Measurements from ENCODE around the gene NRG2.

Gene NRG2

DNA sequence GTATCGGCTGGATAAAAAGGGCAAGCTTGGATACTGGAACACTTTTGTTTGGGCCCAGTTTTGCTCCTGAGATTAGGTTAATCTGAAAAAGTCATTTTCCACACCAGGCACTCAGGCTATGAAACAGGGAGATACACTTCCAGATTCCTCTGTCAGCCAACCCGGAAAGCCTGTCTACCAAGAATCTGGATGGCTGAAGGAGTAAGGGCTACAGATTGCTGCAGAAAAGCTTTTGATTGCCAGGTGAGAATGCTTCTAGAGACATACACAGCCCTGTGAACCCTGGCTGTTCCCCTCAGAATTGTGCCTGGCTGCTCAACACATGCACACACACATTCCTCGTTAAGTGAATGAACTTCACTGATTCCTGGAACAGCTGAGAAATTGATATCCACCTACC lies 133.1 kb downstream of the NRG2 start:
- Histone ChIP-seq H3K27me3 (peaks cover 0 to 16% of the 10 kb centered on the region in 2 donors), H3K4me1 (peaks cover 0 to 10% (median 4%) of the 10 kb centered on the region in 4 donors), H3K27ac (no peak overlapping the region), H3K36me3 (no peaks in the 10 kb centered on the region), H3K9me3 (no peaks in the 10 kb centered on the region), H3K4me3 (no peak overlapping the region)
- peak in 1 of 2 donors; percentile 1 for DNase-seq
- intact Hi-C loops (cut with DNase I; ENCODE audit: low total_unique reads): no loop called here
- no peak for TF ChIP-seq CTCF (IDR thresholded peaks at IDR 0.05)

- DNase-seq: peak; percentile 32
- Histone ChIP-seq H3K4me3 (no peak overlapping the region), H3K27me3 (peaks cover 0 to 29% of the 10 kb centered on the region in 2 donors), H3K27ac (no peak overlapping the region), H3K9me3 (no peaks in the 10 kb centered on the region), H3K36me3 (no peaks in the 10 kb centered on the region), H3K4me1 (peaks cover 0 to 23% (median 17%) of the 10 kb centered on the region in 4 donors)
- TF ChIP-seq CTCF (IDR thresholded peaks at IDR 0.05): no peak
- intact Hi-C loops (cut with DNase I; ENCODE audit: low total_unique reads): no loop called here
Observed at GRCh38 chr5:139908749-139909148, 134.3 kb downstream of the NRG2 start.

- intact Hi-C loops (cut with DNase I; ENCODE audit: low total_unique reads): no loop called here
- no peak overlapping the region for H3K4me3 ChIP-seq
- no peak overlapping the region for H3K27ac ChIP-seq
- H3K36me3 ChIP-seq: no peaks in the 10 kb centered on the region
- no peak for TF ChIP-seq CTCF (IDR thresholded peaks at IDR 0.05)
- H3K9me3 ChIP-seq: no peaks in the 10 kb centered on the region
- no peak for DNase-seq
- H3K27me3 ChIP-seq: peaks cover 0 to 45% of the 10 kb centered on the region in 2 donors
- H3K4me1 ChIP-seq: peaks cover 0 to 24% (median 21%) of the 10 kb centered on the region in 4 donors
Observed at GRCh38 chr5:139906661-139907060, 136.4 kb downstream of the NRG2 start.

- H3K4me3 ChIP-seq: peak overlapping the region; percentile 41 to 58
- peaks cover 0 to 45% of the 10 kb centered on the region in 2 donors for H3K27me3 ChIP-seq
- peak in 1 of 2 donors; percentile 64 for DNase-seq
Observed at GRCh38 chr5:139904816-139905661, 138.1 kb downstream of the NRG2 start.

GRCh38 chr5:139904566-139904815 lies 138.6 kb downstream of the NRG2 start:
- no peak for TF ChIP-seq CTCF (IDR thresholded peaks at IDR 0.05)
- Histone ChIP-seq H3K4me1 (peaks cover 0 to 24% (median 21%) of the 10 kb centered on the region in 4 donors), H3K27me3 (peaks cover 0 to 45% of the 10 kb centered on the region in 2 donors), H3K4me3 (peak overlapping the region; percentile 41 to 58), H3K36me3 (no peaks in the 10 kb centered on the region), H3K9me3 (no peaks in the 10 kb centered on the region), H3K27ac (no peak overlapping the region)
- intact Hi-C loops (cut with DNase I; ENCODE audit: low total_unique reads): no loop called here
- no peak for DNase-seq

More at GRCh38 chr5:139904816-139905661, 138.1 kb downstream of the NRG2 start:
- Histone ChIP-seq H3K36me3 (no peaks in the 10 kb centered on the region), H3K27ac (no peak overlapping the region), H3K4me1 (peaks cover 0 to 24% (median 21%) of the 10 kb centered on the region in 4 donors), H3K9me3 (no peaks in the 10 kb centered on the region)
- intact Hi-C loops (cut with DNase I; ENCODE audit: low total_unique reads): no loop called here
- TF ChIP-seq CTCF (IDR thresholded peaks at IDR 0.05): no peak

Measured in tibial artery (tissue), 4 donors.